SK-MEL-5 (cell line): ENCODE measurements around the gene ZNF157. TPM values are rescaled to one million over a fixed set of nuclear protein-coding genes. Genes with fewer than 3 reads are reported as not detected.

Experiments used
- DNase-seq: peaks from one replicate; pipeline ENCODE4 v3.0.0-alpha.2; 2016; ENCODE audit warnings: low read depth, low spot score
- in situ Hi-C: cut with HindIII; loops from 2 replicates; pipeline ENCODE4 v1.10.0; 2016; ENCODE audit warnings: low sequenced_read_pairs, high pct_unique_total_duplicates, low pct_unique_long_range_greater_than_20kb
- small RNA-seq, 2 experiments: library from RNA; depleted of rRNA; stranded (forward); fragments of <200 nt; gene quantifications; one replicate each; pipeline ENCODE3, GENCODE V24; 2014
- total RNA-seq: library from RNA; depleted of rRNA; stranded (reverse); fragments of >200 nt; shearing (Covaris generic); gene quantifications from 2 replicates; pipeline ENCODE4 v1.2.3, GENCODE V29; 2014; rRNA removed

The ZNF157 gene
- total RNA-seq, 1 experiment from 2014 or later = not detected

GRCh38 chrX:47420962-47421361, 50.6 kb downstream of the ZNF157 start:
- no peak for DNase-seq
- in situ Hi-C loops = no loop called here

DNA sequence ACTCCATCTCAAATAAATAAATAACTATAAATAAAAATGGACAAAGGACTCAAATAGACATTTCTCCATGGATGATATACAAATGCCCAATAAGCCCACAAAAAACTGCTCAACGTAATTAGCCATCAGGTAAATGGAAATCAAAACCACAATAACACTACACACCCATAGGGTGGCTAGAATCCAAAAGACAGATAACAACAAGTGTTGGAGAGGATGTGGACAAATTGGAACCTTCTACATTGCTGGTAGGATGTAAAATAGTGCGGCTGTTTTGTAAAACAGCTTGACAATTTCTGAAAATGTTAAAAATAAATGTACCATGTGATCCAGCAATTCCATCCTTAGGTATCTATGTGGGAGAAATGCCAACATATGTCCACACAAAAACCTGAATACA, 52.1 kb downstream of the ZNF157 start:
- no peak for DNase-seq
- in situ Hi-C loops = no loop called here

- no peak for DNase-seq
- in situ Hi-C loops = no loop called here
Measured at GRCh38 chrX:47430925-47431324, 60.5 kb downstream of the ZNF157 start.

- in situ Hi-C loops = no loop called here
- no peak for DNase-seq
Measured at GRCh38 chrX:47446431-47446830, 76.1 kb downstream of the ZNF157 start.

DNA sequence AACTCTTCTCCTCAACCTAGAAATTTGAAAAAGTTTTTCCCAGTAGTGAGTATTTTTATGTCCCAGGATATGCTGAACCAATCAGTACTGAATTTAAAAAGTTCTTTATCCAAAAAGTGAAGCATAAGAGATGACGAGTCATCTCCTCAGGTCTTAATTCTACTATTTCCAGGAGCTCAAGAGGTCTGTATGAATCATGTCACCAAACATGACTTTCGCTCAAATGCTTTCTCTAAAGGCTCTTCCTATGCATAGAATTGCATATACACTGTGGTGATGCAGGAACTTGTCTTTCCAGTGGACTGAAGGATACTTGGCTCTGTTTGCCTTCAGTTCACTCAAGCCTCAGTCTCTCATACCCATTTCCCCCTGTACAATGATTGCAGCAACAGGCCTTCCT, 76.6 kb downstream of the ZNF157 start:
- in situ Hi-C loops = no loop called here
- DNase-seq = no peak

DNA sequence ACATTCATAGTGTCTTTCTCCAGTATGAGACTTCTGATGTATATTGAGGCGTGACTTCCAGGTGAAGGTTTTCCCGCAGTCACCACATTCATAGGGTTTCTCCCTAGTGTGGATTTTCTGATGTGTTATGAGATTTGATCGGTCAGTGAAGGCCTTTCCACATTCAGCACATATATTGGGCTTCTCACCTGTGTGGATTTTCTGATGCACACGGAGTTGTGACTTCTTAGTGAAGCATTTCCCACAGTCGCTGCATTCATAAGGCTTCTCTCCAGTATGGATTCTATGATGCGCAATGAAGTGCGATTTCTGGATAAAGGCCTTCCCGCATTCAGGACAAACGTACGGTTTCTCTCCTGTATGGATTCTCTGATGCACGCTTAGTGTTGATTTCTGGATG, 77.2 kb downstream of the ZNF157 start:
- in situ Hi-C loops = no loop called here

DNA sequence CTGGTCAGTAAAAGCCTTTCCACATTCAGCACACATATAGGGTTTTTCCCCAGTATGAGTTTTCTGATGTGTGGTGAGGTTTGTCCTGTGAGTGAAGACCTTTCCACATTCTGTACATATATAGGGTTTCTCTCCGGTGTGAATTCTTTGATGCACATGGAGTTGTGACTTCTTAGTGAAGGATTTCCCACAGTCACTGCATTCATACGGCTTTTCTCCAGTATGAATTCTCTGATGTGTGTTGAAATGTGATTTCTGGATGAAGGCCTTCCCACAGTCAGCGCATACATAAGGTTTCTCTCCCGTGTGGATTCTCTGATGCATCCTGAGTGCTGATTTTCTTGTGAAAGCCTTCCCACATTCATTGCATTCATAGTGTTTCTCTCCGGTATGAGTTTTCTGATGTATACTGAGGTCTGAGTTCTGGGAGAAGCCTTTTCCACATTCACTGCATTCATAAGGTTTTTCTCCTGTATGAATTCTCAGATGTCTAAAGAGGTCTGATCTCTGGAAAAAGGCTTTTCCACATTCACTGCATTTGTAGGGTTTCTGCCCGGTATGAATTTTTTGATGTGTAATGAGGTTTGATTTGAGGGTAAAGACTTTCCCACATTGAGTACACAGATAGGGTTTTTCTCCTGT, 77.9 kb downstream of the ZNF157 start:
- DNase-seq = no peak
- in situ Hi-C loops = no loop called here

More for the DNA sequence above, 77.2 kb downstream of the ZNF157 start:
- DNase-seq = no peak

GRCh38 chrX:47452112-47452511, 81.7 kb downstream of the ZNF157 start:
- in situ Hi-C loops = no loop called here
- DNase-seq = no peak

GRCh38 chrX:47456080-47456479, 85.7 kb downstream of the ZNF157 start:
- DNase-seq = no peak
- in situ Hi-C loops = no loop called here

DNA sequence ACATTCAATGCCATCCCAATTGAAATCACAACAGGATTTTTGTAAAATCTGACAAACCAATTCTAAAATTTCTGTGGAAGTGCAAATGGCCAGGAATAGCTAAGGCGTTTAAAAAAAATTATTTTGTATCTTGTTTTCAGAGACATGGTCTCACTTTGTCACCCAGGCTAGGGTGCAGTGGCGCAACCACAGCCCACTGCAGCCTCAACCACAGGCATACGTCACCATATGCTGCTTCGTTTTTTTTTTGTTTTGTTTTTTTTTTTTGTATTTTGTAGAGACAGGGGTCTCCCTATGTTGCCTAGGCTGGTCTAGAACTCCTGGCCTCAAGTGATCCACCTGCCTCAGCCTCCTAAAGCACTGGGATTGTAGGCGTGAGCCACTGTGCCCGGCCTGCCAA, 88.2 kb downstream of the ZNF157 start:
- in situ Hi-C loops = no loop called here

GRCh38 chrX:47460561-47460960, 90.2 kb downstream of the ZNF157 start:
- in situ Hi-C loops = no loop called here
- no peak for DNase-seq

More for the DNA sequence above, 88.2 kb downstream of the ZNF157 start:
- DNase-seq = no peak

Small RNAs within 50 kb of the gene (small RNA-seq; reads per million reads assigned to genes)
- gene SNORA11C = 0 to 0.02 reads per million in 2 experiments

Other genes starting within 250 kb of the ZNF157 start
- 157 and 172 TPM in 2 replicates for gene NDUFB11, start 225.9 kb upstream of the ZNF157 start, total RNA-seq
- gene RBM10, start 225.4 kb upstream of the ZNF157 start, total RNA-seq = 42.2 and 42.6 TPM in 2 replicates
- 169 and 186 TPM in 2 replicates for gene UBA1, start 176.7 kb upstream of the ZNF157 start, total RNA-seq
- 81.6 and 95.4 TPM in 2 replicates for gene CDK16, start 151.9 kb upstream of the ZNF157 start, total RNA-seq
- gene USP11, start 137.6 kb upstream of the ZNF157 start, total RNA-seq = 28.6 and 37.5 TPM in 2 replicates
- gene ZNF41, start 112.6 kb downstream of the ZNF157 start, total RNA-seq = 4.5 TPM in 2 replicates
- gene ARAF, start 190.6 kb downstream of the ZNF157 start, total RNA-seq = 14.5 and 20.1 TPM in 2 replicates
- 265 and 283 TPM in 2 replicates for gene TIMP1, start 211.9 kb downstream of the ZNF157 start, total RNA-seq
- 0.05 TPM in 1 of 2 replicates, not detected in the other for gene SYN1, start 249.3 kb downstream of the ZNF157 start, total RNA-seq